K562 (cell line): ENCODE data around the gene FBXO10. TPM values are rescaled to one million over a fixed set of nuclear protein-coding genes. Genes with fewer than 3 reads are reported as not detected.

Source experiments
- ATAC-seq: fragments of 200-7000 bp; cut with Tn5 transposase; 3 replicates; pipeline ENCODE4 v1.9.1; 2020; ENCODE audit warnings: moderate library complexity
- BruUV-seq: library from RNA; stranded (reverse); fragments of 400-500 nt; replicated peaks from 2 replicates; lab custom pipeline; 2021; lab: Mats Ljungman, UMichigan
- CTCF ChIA-PET: fragments of 300-600 bp; formaldehyde crosslinking; extraction: SDS; loops from one replicate; lab custom pipeline; 2021; ENCODE audit warnings: low intra/inter-chr PET ratio; lab: Yijun Ruan, JAX
- POLR2A ChIA-PET: fragments of 300-600, 350-650 bp; sonication (Branson Sonifier 250); formaldehyde crosslinking; extraction: SDS; loops from one replicate; lab custom pipeline; 2021; ENCODE audit warnings: antibody characterized with exemption, inconsistent platforms; lab: Yijun Ruan, JAX
- DNase-seq, 4 experiments: peaks; one replicate each; pipeline versions ENCODE4 v3.0.0 to v3.0.0-alpha.2; 2011 to 2018; ENCODE audit warnings: low spot score in 3 of 4, mixed read lengths in 3 of 4; ENCODE audit errors: extremely low read depth in 1 of 4
- FAIRE-seq: peaks from 2 replicates; lab custom pipeline; 2011; peaks lifted over from hg19 to GRCh38; lab: Jason Lieb, UNC
- H2AFZ ChIP-seq: 2 replicates; pipeline ENCODE4 v1.6.0; 2011; ENCODE audit warnings: low read depth, low read length, control low read depth, inconsistent platforms
- H3K27ac ChIP-seq: fragments of 200-600 bp; 3 replicates; pipeline ENCODE4 v1.8.0; 2011; ENCODE audit warnings: low read depth, mild to moderate bottlenecking, control low read depth, inconsistent platforms, low read length, moderate library complexity, mixed read lengths; ENCODE audit errors: extremely low read depth
- H3K27me3 ChIP-seq, 2 experiments: fragments of 300-600 bp in 1 of 2; 2 replicates in 1 of 2; 3 replicates in 1 of 2; pipeline versions ENCODE4 v1.6.0 to v1.8.0; 2011; ENCODE audit warnings: inconsistent platforms in 2 of 2, low read length in 2 of 2, mild to moderate bottlenecking in 1 of 2, mixed read lengths in 1 of 2, moderate library complexity in 1 of 2; ENCODE audit not compliant: control insufficient read depth in 2 of 2, insufficient read depth in 2 of 2
- H3K36me3 ChIP-seq: fragments of 300-600 bp; 3 replicates; pipeline ENCODE4 v1.8.0; 2011; ENCODE audit warnings: mild to moderate bottlenecking, low read length, inconsistent platforms; ENCODE audit not compliant: control insufficient read depth, insufficient read depth
- H3K4me1 ChIP-seq, 2 experiments: fragments of 200-600 bp in 1 of 2; replicated peaks in 1 of 2; 2 replicates in 1 of 2; 3 replicates in 1 of 2; pipeline versions ENCODE4 v1.5.1 to v1.8.0; 2011; ENCODE audit warnings: inconsistent platforms in 2 of 2, low read length in 2 of 2, mild to moderate bottlenecking in 1 of 2, mixed read lengths in 1 of 2, moderate library complexity in 1 of 2; ENCODE audit not compliant: control insufficient read depth in 2 of 2, insufficient read depth in 2 of 2
- H3K4me2 ChIP-seq: 2 replicates; pipeline ENCODE4 v1.6.1; 2011; ENCODE audit warnings: low read length, control low read depth, inconsistent platforms, mixed read lengths; ENCODE audit not compliant: insufficient read depth
- H3K4me3 ChIP-seq: fragments of 200-600 bp; sonication (generic), shearing (Covaris generic); 2 replicates; pipeline ENCODE4 v1.5.1; 2016; ENCODE audit warnings: control low read depth, inconsistent platforms
- H3K79me2 ChIP-seq: fragments of 200-600 bp; 3 replicates; pipeline ENCODE4 v1.8.0; 2011; ENCODE audit warnings: low read length, inconsistent platforms; ENCODE audit not compliant: control insufficient read depth, insufficient read depth
- H3K9ac ChIP-seq, 2 experiments: 2 replicates each; pipeline versions ENCODE4 v1.6.0 to v1.6.1; 2011; ENCODE audit warnings: low read depth in 2 of 2, low read length in 2 of 2, control low read depth in 1 of 2, inconsistent platforms in 1 of 2, mild to moderate bottlenecking in 1 of 2, mixed read lengths in 1 of 2; ENCODE audit not compliant: insufficient read depth in 1 of 2
- H3K9me1 ChIP-seq: one replicate; pipeline ENCODE4 v1.6.0; 2011; ENCODE audit warnings: inconsistent platforms, mild to moderate bottlenecking, low read length, moderate library complexity; ENCODE audit not compliant: control insufficient read depth, insufficient read depth
- H3K9me3 ChIP-seq: replicated peaks from 2 replicates; pipeline ENCODE4 v1.5.1; 2011; ENCODE audit warnings: low read depth, low read length, inconsistent platforms; ENCODE audit not compliant: control insufficient read depth, insufficient read depth
- H4K20me1 ChIP-seq: replicated peaks from 2 replicates; pipeline ENCODE4 v1.6.1; 2011; ENCODE audit warnings: low read length, inconsistent platforms, mixed read lengths; ENCODE audit not compliant: control insufficient read depth, insufficient read depth
- CREBBP ChIP-seq: IDR thresholded peaks from one replicate; pipeline ENCODE4 v1.6.1; 2012; ENCODE audit warnings: low read depth, mild to moderate bottlenecking, control low read depth, inconsistent platforms, low read length
- EP300 ChIP-seq: IDR thresholded peaks from 2 replicates; pipeline ENCODE4 v1.6.1; 2012; ENCODE audit warnings: low read length, improper control_type of control experiment
- FIP1L1 ChIP-seq: fragments of 200-400 bp; formaldehyde crosslinking; IDR thresholded peaks from 2 replicates; pipeline ENCODE4 v1.6.1; 2018; ENCODE audit warnings: mild to moderate bottlenecking, low read depth, low read length; ENCODE audit not compliant: poor library complexity, severe bottlenecking
- SIN3A ChIP-seq, 2 experiments: fragments of 150-350 bp in 1 of 2; IDR thresholded peaks; 2 replicates each; pipeline ENCODE4 v1.6.1; 2011 to 2016; ENCODE audit warnings: borderline replicate concordance in 2 of 2, low read depth in 2 of 2, low read length in 2 of 2, mild to moderate bottlenecking in 2 of 2, moderate library complexity in 2 of 2; ENCODE audit not compliant: control insufficient read depth in 1 of 2
- SMAD1 ChIP-seq: fragments of 150-350 bp; IDR thresholded peaks from 2 replicates; pipeline ENCODE4 v1.6.1; 2014; ENCODE audit warnings: low read length, low read depth; ENCODE audit not compliant: partially characterized antibody
- SRSF7 ChIP-seq: fragments of 200-400 bp; formaldehyde crosslinking; optimal IDR thresholded peaks from 2 replicates; pipeline ENCODE3; 2017; ENCODE audit warnings: mild to moderate bottlenecking, low read depth, low read length
- ZNF696 ChIP-seq: fragments of 250-450 bp; sonication (Bioruptor Pico); conservative IDR thresholded peaks from 2 replicates; pipeline ENCODE4 v1.4.0; 2020; ENCODE audit warnings: mild to moderate bottlenecking, moderate library complexity
- WGBS: fragments of 100-300 bp; shearing (Covaris generic); methylation state at CpG from one replicate; pipeline ENCODE4 v1.1.6; 2016; ENCODE audit warnings: low coverage, mixed read lengths; ENCODE audit not compliant: insufficient coverage; ENCODE audit errors: missing lambda C conversion rate; 5-methylcytosine and 5-hydroxymethylcytosine counted together
- in situ Hi-C: fragments of 300-500 bp; cut with MboI; formaldehyde crosslinking; loops from 4 replicates; pipeline ENCODE4 v1.15.0; 2018; ENCODE audit warnings: inconsistent platforms, mixed read lengths
- intact Hi-C: fragments of 100-400 bp; cut with micrococcal nuclease; formaldehyde crosslinking; loops from 2 replicates; pipeline ENCODE4 v1.14.2; 2022
- polyA plus RNA-seq, 8 experiments: library from polyadenylated mRNA; depleted of rRNA in 4 of 8; stranded (reverse) in 5 of 8; unstranded in 3 of 8; fragments of >200 nt; fragmentation: Nextera tagmentation in 2 of 8; fragmentation: Illumina TruSeq in 1 of 8; extraction: Ambion mirVana in 2 of 8; extraction: Trizol in 1 of 8; gene quantifications; 2 replicates each; pipeline versions ENCODE4 v1.2.1 to v1.2.3, GENCODE V29; 2011 to 2014; ENCODE audit warnings: inconsistent platforms in 1 of 8, missing spikeins in 1 of 8
- total RNA-seq, 7 experiments: library from RNA; depleted of rRNA in 6 of 7; stranded (reverse); fragments of >200 nt in 6 of 7; fragmentation: Illumina TruSeq in 2 of 7; extraction: Trizol in 2 of 7; gene quantifications; 2 replicates each; pipeline versions ENCODE4 v1.2.1 to v1.2.3, GENCODE V29; 2011 to 2021; ENCODE audit warnings: low replicate concordance in 1 of 7
- TF ChIP-seq, protein P1 (sequence below): sonication (generic); formaldehyde crosslinking; IDR thresholded peaks from 2 replicates; pipeline ENCODE4 v1.8.1; 2023; ENCODE audit warnings: mild to moderate bottlenecking, missing genetic modification reagents
- TF ChIP-seq, protein P2 (sequence below): fragments of 450-650 bp; IDR thresholded peaks from 2 replicates; pipeline ENCODE4 v1.6.1; 2016; ENCODE audit warnings: low read depth
- TF ChIP-seq, protein P3 (sequence below): fragments of 450-650 bp; IDR thresholded peaks from 2 replicates; pipeline ENCODE4 v1.6.1; 2017; ENCODE audit warnings: mild to moderate bottlenecking, moderate library complexity

Gene FBXO10
- total and polyA plus RNA-seq, 9 of the 15 experiments (the other 6 are each of a cell fraction or from before 2014, with no cell fraction given): 0.84 to 9.9 (median 6.0) TPM

DNA sequence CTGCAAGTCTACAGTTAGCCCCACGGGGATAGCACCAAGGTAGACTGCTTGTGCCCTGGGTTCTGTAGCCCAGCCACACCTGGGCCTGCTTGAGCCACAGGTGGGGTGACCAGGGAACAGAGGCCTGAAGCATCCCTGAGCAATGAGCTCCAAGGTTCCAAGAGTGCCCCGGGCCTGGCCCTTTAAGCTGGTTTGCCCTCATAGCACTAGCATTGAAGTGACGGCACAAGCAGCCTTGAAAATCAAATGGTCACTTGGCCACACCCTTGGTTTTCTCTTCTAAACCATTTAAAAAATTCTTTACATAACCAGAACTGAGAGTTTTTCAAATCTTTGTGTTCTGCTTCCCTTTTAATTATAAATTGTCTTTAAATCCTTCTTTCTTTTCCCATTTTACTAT, 24.7 kb downstream of the FBXO10 start (continued):
- TF ChIP-seq, protein P1, sequence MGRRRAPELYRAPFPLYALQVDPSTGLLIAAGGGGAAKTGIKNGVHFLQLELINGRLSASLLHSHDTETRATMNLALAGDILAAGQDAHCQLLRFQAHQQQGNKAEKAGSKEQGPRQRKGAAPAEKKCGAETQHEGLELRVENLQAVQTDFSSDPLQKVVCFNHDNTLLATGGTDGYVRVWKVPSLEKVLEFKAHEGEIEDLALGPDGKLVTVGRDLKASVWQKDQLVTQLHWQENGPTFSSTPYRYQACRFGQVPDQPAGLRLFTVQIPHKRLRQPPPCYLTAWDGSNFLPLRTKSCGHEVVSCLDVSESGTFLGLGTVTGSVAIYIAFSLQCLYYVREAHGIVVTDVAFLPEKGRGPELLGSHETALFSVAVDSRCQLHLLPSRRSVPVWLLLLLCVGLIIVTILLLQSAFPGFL: no peak
- no peak for TF ChIP-seq FIP1L1
- TF ChIP-seq SRSF7: no peak

DNA sequence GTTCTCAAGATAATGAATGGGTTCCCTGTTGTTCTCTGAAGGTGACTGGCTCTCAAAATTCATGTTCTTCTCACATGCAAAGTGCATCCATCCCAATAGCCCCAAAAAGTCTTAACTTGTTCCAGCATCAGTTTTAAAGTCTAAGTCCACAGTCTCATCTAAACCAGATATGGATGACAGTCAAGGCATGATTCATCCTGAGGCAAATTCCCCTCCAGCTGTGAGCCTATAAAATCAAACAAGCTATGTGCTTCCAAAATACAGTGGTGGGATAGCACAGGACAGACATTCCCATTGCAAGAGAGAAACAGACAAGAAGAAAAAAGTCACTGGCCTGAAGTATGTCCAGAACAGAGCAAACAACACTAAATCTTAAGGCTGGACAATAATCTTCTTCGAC, 25.4 kb downstream of the FBXO10 start:
- DNase-seq (no peak), ATAC-seq (no peak), FAIRE-seq (no peak)
- CTCF ChIA-PET: no interaction called here
- Histone ChIP-seq H3K4me2 (no peak overlapping the region), H3K79me2 (no peaks in the 10 kb centered on the region), H3K4me3 (no peak overlapping the region), H3K27ac (no peak overlapping the region), H3K9ac (no peak overlapping the region), H2AFZ (no peak overlapping the region), H3K9me3 (no peaks in the 10 kb centered on the region), H3K36me3 (no peaks in the 10 kb centered on the region), H3K27me3 (no peaks in the 10 kb centered on the region), H3K4me1 (no peaks in the 10 kb centered on the region), H4K20me1 (peaks cover 3% of the 10 kb centered on the region; the same call in 1 of the 2 replicates), H3K9me1 (no peaks in the 10 kb centered on the region)
- POLR2A ChIA-PET: interaction anchor here (0.6 to 1.3 kb wide), 4 partner anchors 7 to 39 kb away, joined by 3 to 5 read pairs (median 3); no protein-coding TSS in a partner anchor
- BruUV-seq: no TSS peak
- intact Hi-C loops: no loop called here
- TF ChIP-seq SMAD1 (no peak), ZNF696 (no peak), SIN3A (IDR thresholded peaks at IDR 0.05; ENCODE audit: borderline replicate concordance in 2 of 2, control insufficient read depth in 1 of 2, low read depth in 2 of 2, low read length in 2 of 2) (no peak), CREBBP (no peak), EP300 (no peak)
- TF ChIP-seq, protein P2, sequence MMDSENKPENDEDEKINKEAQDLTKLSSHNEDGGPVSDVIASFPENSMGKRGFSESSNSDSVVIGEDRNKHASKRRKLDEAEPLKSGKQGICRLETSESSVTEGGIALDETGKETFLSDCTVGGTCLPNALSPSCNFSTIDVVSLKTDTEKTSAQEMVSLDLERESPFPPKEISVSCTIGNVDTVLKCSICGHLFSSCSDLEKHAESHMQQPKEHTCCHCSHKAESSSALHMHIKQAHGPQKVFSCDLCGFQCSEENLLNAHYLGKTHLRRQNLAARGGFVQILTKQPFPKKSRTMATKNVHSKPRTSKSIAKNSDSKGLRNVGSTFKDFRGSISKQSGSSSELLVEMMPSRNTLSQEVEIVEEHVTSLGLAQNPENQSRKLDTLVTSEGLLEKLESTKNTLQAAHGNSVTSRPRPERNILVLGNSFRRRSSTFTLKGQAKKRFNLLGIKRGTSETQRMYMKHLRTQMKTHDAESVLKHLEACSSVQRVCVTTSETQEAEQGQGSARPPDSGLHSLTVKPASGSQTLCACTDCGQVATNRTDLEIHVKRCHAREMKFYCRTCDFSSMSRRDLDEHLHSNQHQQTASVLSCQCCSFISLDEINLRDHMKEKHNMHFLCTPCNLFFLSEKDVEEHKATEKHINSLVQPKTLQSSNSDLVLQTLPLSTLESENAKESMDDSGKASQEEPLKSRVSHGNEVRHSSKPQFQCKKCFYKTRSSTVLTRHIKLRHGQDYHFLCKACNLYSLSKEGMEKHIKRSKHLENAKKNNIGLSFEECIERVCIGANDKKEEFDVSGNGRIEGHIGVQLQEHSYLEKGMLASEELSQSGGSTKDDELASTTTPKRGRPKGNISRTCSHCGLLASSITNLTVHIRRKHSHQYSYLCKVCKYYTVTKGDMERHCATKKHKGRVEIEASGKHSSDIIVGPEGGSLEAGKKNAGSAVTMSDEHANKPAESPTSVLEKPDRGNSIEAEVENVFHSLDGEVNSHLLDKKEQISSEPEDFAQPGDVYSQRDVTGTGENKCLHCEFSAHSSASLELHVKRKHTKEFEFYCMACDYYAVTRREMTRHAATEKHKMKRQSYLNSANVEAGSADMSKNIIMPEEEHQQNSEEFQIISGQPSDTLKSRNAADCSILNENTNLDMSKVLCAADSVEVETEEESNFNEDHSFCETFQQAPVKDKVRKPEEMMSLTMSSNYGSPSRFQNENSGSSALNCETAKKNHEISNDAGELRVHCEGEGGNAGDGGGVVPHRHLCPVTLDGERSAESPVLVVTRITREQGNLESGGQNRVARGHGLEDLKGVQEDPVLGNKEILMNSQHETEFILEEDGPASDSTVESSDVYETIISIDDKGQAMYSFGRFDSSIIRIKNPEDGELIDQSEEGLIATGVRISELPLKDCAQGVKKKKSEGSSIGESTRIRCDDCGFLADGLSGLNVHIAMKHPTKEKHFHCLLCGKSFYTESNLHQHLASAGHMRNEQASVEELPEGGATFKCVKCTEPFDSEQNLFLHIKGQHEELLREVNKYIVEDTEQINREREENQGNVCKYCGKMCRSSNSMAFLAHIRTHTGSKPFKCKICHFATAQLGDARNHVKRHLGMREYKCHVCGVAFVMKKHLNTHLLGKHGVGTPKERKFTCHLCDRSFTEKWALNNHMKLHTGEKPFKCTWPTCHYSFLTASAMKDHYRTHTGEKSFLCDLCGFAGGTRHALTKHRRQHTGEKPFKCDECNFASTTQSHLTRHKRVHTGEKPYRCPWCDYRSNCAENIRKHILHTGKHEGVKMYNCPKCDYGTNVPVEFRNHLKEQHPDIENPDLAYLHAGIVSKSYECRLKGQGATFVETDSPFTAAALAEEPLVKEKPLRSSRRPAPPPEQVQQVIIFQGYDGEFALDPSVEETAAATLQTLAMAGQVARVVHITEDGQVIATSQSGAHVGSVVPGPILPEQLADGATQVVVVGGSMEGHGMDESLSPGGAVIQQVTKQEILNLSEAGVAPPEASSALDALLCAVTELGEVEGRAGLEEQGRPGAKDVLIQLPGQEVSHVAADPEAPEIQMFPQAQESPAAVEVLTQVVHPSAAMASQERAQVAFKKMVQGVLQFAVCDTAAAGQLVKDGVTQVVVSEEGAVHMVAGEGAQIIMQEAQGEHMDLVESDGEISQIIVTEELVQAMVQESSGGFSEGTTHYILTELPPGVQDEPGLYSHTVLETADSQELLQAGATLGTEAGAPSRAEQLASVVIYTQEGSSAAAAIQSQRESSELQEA: no peak
- TF ChIP-seq, protein P3, sequence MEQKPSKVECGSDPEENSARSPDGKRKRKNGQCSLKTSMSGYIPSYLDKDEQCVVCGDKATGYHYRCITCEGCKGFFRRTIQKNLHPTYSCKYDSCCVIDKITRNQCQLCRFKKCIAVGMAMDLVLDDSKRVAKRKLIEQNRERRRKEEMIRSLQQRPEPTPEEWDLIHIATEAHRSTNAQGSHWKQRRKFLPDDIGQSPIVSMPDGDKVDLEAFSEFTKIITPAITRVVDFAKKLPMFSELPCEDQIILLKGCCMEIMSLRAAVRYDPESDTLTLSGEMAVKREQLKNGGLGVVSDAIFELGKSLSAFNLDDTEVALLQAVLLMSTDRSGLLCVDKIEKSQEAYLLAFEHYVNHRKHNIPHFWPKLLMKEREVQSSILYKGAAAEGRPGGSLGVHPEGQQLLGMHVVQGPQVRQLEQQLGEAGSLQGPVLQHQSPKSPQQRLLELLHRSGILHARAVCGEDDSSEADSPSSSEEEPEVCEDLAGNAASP: no peak
- WGBS: 33% methylated on average over 1 of the region's 1 CpG
- in situ Hi-C loops: no loop called here
